HG03442 (cell line): ENCODE data around the gene PROSER2.

Experiments used
- ATAC-seq: cut with Tn5 transposase; IDR thresholded peaks from one replicate; pipeline ENCODE4 v1.9.1; 2021; ENCODE audit warnings: mild to moderate bottlenecking, moderate library complexity; ENCODE audit not compliant: unreplicated experiment

The PROSER2 gene

GRCh38 chr10:11901833-11902475, 78.8 kb downstream of the PROSER2 start:
- no peak for ATAC-seq

- ATAC-seq: no peak
Measured at GRCh38 chr10:11902646-11903045, 79.5 kb downstream of the PROSER2 start.

- ATAC-seq: no peak
Measured at GRCh38 chr10:11906714-11907113, 83.6 kb downstream of the PROSER2 start.

GRCh38 chr10:11907914-11908313, 84.8 kb downstream of the PROSER2 start:
- ATAC-seq: no peak

GRCh38 chr10:11908536-11908935, 85.4 kb downstream of the PROSER2 start:
- ATAC-seq: no peak

- no peak for ATAC-seq
Measured at GRCh38 chr10:11908991-11909390, 85.8 kb downstream of the PROSER2 start.

GRCh38 chr10:11909618-11910017, 86.5 kb downstream of the PROSER2 start:
- ATAC-seq: no peak

GRCh38 chr10:11910102-11910501, 86.9 kb downstream of the PROSER2 start:
- ATAC-seq: no peak

GRCh38 chr10:11913079-11913641, 90.0 kb downstream of the PROSER2 start:
- no peak for ATAC-seq

GRCh38 chr10:11918384-11918783, 95.2 kb downstream of the PROSER2 start:
- ATAC-seq: no peak

- ATAC-seq: no peak
Measured at GRCh38 chr10:11919271-11919670, 96.1 kb downstream of the PROSER2 start.
